HPDE6-E6E7 (cell line): ENCODE results near the gene GPR155.
A peak's percentile ranks its signal among the peaks of the same experiment; 100 is the strongest.

ENCODE experiments used
- DNase-seq: peaks from one replicate; pipeline ENCODE4 v3.0.0; 2011; ENCODE audit warnings: missing footprints; ENCODE audit errors: extremely low spot score

Gene GPR155

GRCh38 chr2:174486563-174487107 is at the start of gene GPR155:
Gene GPR155, minus strand, starts transcription at chr2:174487029. Its CDS starts 5,073 bp downstream, at chr2:174481956.
- DNase-seq = peak; percentile 20

DNA sequence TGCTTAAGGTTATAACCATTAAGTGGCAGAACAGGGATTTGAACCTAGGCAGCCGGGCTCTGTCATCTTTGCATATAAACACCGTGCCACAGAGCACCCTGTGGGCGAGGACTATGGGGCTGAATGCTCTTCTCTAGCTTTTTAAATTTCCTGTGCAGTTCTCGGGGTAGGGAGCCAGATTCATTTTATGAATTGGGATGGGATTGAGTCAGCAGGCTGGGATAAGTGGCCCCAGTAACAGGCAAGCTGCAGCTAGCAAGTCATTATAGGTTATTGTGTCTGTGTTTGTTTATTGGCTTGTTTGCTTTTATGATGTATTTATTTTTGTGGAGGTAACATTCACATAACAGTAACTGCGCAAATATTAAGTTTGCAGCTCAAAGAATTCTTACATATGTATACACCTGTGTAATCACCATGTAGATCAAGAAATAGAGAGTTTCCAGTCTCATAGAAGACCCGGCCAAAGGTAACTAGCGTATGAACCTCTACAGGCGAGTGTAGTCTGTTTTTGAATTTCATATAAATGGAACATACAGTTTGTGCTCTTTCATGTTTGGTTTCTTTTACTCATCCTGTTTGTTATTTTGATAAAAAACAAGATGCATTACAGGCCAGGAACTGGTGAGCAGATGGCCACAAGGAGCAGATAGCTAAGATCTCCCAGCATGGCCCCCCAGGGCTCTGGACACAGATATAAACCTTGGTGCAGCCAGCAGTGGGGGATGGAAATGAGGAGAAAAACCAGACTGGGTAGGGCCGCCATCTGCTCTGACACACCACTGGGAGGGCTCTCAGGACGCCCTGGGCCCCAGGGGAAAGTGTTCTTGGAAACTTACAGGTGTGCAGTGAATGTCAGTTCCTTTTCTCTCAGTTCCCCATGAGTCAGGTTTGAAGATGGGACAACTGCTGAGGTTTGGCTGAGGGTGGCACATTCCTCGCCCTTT is 49.2 kb upstream of the GPR155 start:
- DNase-seq = peak; percentile 14

- DNase-seq = no peak
Measured at GRCh38 chr2:174535083-174535482, 48.3 kb upstream of the GPR155 start.

DNA sequence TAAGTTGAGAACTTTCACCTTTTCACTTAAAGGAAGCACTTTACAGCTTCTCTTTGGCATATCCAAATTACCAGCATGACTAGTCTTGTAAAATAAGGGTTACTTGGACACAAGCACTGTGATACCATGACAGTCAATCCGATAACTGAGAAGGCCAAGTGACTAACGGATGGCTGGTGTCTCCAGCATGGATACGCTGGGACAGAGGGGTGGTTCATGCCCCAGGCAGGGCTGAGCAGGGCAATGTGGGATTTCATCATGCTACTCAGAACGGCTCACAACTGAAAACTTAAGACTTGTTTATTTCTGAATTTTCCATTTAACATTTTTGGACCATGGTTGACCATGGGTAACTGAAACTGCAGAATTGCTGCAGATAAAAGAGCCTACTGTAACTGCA is 43.1 kb upstream of the GPR155 start:
- no peak for DNase-seq

DNA sequence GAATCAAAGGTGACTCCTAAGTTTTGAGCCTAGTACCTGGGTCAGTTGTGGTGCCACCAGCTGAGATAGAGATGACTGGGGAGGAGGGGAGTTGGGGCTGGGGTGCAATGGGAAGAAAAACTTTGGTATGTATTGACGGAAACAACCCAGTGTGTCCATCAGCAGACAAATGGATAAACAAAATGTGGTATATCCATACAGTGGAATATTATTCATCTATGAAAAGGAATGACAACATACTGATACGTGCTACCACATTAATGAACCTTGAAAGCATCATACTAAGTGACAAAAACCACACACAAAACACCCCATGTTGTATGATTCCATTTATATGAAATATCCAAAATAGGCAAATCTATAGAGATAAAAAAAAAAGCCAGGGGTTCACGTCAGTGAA is 41.1 kb upstream of the GPR155 start:
- no peak for DNase-seq

DNA sequence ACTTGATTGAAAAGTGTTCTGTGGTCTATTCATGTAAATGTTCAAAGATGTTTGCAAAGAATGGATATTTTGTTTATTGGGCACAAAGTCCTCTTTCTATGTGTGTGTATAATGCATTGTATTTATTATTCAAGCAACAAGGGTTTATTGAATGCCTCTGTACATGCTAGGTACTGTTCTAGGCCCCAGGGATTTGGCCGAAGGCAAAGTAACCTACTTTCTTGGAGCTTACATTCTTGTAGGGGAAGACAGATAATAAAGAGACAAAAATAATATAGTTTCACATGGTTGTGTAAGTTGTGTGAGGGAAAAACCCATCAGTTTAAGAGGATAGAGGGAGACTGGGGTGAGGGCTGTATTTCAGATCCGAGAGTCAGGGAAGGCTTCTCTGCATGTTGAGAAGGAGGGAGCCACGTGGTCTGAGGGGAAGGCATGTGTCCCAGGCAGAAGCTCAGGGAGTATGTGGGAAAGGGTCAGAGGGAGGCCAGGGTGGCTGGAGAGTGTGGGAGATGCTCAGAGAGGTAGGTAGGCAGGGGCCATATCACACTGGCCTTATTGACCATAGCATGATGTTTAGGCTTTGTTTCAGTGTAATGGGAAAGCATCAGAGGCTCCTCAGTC is 40.4 kb upstream of the GPR155 start:
- no peak for DNase-seq

DNA sequence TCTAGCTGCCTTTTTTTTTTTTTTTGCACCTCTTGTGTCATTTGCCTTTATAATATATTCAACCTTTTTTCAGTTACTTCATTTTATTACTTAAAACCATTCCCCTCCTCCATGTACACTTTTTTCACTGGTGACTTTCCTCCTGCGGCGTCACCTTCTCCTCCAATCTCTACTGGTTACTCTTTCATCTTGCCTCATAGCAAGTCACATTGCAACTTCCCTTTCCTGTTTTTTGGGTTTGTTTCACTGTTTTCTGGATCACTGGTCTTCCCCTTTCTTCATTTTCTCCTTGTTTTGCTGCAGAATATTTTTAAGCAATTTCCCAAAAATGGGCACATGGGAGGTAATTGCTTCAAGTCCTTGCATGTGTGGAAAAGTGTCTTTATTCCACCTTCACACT is 37.7 kb upstream of the GPR155 start:
- no peak for DNase-seq

DNA sequence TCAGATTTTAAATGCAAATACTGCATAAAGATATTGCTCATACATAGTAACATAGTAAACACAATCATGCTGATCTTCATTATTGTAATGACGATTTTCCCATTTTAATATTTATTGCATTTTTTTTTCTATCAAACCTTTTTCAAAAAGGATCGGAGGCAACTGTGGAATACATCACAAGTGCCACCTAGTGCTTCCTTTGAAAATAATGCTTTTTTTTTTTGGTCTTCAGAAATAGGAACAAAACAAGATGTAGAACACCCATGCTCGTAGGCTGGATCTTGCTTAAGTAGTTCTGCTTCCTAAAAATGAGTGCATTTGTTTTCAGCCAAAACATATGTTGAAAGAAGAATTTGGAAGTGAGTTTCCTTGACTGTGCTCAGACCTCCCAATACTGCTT is 35.7 kb upstream of the GPR155 start:
- no peak for DNase-seq

GRCh38 chr2:174518395-174518794 is 31.6 kb upstream of the GPR155 start:
- no peak for DNase-seq

DNA sequence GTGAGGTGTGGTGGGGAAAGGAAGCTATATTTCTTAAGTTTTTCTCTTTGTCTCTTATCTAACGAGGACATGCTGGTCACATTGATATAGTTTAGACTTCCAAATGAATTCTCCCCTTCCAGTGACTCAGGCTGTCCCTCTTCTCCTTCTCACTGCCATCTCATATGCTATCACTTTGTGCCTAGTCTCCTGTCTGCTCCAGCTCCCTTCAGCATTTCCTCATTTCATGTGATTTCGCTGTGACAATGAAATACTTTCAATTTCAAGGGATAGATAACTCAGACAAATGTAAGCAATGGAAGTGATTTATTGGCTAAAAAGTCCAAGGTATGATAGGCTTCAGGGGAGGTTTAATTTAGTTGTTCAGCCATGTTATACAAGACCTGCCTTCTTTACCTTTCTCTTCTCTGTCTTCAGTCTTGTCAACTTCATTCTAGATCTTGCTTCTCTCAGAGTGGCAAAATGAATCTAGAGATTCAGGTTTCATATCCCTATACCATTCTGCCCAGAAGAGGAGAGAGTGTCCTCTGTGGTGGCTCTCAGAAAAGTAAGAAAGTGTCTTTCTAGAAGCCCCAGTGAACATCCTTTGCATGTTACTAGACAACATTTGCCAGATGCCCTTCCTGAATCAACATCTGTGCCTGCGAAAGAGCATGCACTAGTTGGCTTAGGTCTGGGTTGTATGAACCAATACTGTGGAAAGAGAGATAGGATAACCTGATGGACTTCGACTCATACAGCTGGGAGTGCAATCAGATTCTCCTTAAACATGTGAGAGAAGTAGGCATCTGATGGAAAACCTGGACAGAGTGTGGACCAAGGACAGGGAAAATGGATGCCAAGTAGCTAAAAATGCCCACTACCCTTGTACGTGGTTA is 29.9 kb upstream of the GPR155 start:
- no peak for DNase-seq

GRCh38 chr2:174512345-174512744 is 25.5 kb upstream of the GPR155 start:
- no peak for DNase-seq

- DNase-seq = no peak
Measured at GRCh38 chr2:174511580-174512260, 24.9 kb upstream of the GPR155 start.

GRCh38 chr2:174510583-174511189 is 23.9 kb upstream of the GPR155 start:
- no peak for DNase-seq

DNA sequence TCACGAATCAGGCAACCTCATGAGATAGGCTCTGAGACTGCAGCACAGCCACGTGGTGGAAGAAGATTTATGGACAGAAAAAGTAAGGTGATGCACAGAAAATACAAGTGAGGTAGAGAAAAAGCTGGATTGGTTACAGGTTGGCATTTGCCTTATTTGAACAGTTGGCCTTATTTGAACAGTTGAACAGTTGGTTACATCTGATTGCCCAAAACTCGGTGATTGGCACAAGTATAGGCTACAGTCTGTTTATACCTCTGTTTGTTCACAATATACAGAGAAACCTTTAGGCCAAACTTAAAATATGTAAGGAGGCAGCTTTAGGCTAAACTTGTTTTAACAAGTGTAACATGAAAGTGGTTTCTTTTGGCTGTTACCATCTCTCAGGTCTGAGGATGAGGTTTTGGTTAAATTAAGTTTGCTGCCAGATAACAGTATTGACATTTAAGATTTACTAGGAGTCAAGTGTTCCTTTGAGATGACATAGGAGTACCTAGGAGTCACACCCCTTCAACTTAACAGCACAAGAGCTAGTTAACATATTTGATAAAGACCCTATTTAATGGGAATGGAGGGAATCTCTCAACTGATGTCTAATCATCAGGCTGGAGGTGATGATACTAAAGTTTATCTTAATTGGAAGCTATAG is 16.5 kb upstream of the GPR155 start:
- DNase-seq = no peak

- no peak for DNase-seq
Measured at GRCh38 chr2:174499371-174499770, 12.5 kb upstream of the GPR155 start.

- DNase-seq = no peak
Measured at GRCh38 chr2:174495365-174496012, 8.7 kb upstream of the GPR155 start.

GRCh38 chr2:174493549-174494331 is 6.9 kb upstream of the GPR155 start:
- DNase-seq = no peak

DNA sequence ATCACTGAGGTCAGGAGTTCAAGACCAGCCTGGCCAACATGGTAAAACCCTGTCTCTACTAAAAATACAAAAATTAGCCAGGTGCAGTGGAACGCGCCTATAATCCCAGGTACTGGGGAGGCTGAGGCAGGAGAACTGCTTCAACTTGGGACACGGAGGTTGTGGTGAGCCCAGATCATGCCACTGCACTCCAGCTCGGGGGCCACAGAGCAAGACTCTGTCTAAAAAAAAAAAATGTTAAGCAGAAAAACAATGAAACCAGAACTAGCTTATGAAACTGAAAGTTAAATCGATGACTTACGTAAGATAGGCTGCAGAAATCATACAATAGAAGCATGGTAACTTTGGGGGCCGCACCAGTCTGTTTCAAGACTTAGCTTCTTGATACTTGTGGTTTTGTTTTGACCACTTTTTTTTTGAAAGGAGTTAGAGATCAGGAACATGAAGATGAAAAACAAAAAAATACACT is 6.2 kb upstream of the GPR155 start:
- no peak for DNase-seq

DNA sequence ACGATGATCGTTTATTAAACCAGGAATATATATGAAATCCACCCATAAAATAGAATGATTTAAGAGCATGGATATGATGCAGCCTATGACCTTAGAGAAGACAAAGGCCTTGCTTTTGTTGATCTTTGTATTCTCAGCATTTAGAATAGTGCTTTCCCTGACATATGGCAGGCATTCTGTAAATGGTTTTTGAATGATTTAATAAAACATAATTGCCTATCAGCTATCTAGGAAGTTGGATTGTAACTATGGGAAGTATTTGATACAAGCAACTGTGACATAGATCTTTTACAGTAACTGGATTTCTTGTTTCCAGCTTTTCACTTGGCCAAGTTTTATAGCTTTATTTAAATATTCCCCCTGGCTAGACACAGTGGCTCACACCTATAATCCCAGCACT is 5.1 kb upstream of the GPR155 start:
- no peak for DNase-seq
